AG04450 (cell line): Measurements from ENCODE around the gene CDC26. TPM values are rescaled to one million over a fixed set of nuclear protein-coding genes. Genes with fewer than 3 reads are reported as not detected.
A peak's percentile ranks its signal among the peaks of the same experiment; 100 is the strongest.
"Not testable (repeated sequence)": the region's sequence is repeated elsewhere in the genome, so short reads cannot be mapped to it uniquely, and the experiment has no call there.

Experiments
- CTCF ChIA-PET: fragments of 300-600, 350-600 bp; formaldehyde crosslinking; extraction: SDS; loops from one replicate; lab custom pipeline; 2022; ENCODE audit warnings: antibody characterized with exemption, inconsistent platforms; lab: Charles Lee
- POLR2A ChIA-PET: fragments of 350-600 bp; formaldehyde crosslinking; extraction: SDS; loops from one replicate; lab custom pipeline; 2021; ENCODE audit warnings: antibody characterized with exemption, inconsistent platforms; lab: Yijun Ruan, JAX
- DNase-seq: peaks from one replicate; pipeline ENCODE4 v3.0.0-alpha.2; 2011; ENCODE audit warnings: low read depth, low spot score
- H3K27ac ChIP-seq: one replicate; pipeline ENCODE4 v1.5.1; 2012; ENCODE audit warnings: low read depth, low read length, control low read depth
- H3K27me3 ChIP-seq: one replicate; pipeline ENCODE4 v1.6.0; 2012; ENCODE audit warnings: low read length; ENCODE audit not compliant: control insufficient read depth, insufficient read depth
- H3K4me3 ChIP-seq: 2 replicates; pipeline ENCODE4 v1.5.1; 2011; ENCODE audit warnings: mild to moderate bottlenecking, low read depth, low read length, control low read depth
- H3K9me3 ChIP-seq: 2 replicates; pipeline ENCODE4 v1.5.1; 2012; ENCODE audit warnings: low read length; ENCODE audit not compliant: control insufficient read depth, insufficient read depth
- polyA plus RNA-seq: library from polyadenylated mRNA; depleted of rRNA; stranded (reverse); fragments of >200 nt; gene quantifications from 2 replicates; pipeline ENCODE4 v1.2.3, GENCODE V29; 2011
- TF ChIP-seq, protein P1 (sequence below): IDR thresholded peaks from 2 replicates; pipeline ENCODE4 v1.5.1; 2011; ENCODE audit warnings: low read depth, low read length, control low read depth, inconsistent platforms

Gene CDC26
- polyA plus RNA-seq, 1 experiment: 52.6 TPM

DNA sequence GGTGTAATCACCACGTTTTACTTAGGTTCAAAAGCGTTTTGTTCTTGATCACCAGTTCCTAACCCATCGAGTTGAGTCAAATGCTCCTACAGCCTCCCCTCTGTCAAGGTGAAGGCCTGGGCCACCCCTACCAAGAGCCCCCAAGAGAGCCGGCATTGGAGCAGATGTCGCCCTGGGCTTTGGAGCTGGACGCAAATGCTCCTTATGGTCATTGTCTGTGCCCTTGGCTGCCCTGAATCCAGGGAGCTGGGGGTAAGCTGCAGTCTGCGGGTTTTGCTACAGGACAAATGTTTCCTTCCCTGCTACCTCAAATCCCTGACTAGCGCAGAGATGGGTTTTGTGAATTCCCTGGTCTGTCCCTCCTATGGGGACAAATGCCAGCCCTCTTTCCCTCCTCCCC lies 22.9 kb upstream of the CDC26 start:
- DNase-seq: no peak
- ChIA-PET CTCF (no interaction called here), POLR2A (no interaction called here)
- H3K27me3 ChIP-seq: peaks cover 27% of the 10 kb centered on the region
- H3K27ac ChIP-seq: no peak overlapping the region
- H3K4me3 ChIP-seq: no peak overlapping the region
- peaks cover 2% of the 10 kb centered on the region; the same call in 1 of the 2 replicates for H3K9me3 ChIP-seq
- TF ChIP-seq, protein P1, sequence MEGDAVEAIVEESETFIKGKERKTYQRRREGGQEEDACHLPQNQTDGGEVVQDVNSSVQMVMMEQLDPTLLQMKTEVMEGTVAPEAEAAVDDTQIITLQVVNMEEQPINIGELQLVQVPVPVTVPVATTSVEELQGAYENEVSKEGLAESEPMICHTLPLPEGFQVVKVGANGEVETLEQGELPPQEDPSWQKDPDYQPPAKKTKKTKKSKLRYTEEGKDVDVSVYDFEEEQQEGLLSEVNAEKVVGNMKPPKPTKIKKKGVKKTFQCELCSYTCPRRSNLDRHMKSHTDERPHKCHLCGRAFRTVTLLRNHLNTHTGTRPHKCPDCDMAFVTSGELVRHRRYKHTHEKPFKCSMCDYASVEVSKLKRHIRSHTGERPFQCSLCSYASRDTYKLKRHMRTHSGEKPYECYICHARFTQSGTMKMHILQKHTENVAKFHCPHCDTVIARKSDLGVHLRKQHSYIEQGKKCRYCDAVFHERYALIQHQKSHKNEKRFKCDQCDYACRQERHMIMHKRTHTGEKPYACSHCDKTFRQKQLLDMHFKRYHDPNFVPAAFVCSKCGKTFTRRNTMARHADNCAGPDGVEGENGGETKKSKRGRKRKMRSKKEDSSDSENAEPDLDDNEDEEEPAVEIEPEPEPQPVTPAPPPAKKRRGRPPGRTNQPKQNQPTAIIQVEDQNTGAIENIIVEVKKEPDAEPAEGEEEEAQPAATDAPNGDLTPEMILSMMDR: no peak

DNA sequence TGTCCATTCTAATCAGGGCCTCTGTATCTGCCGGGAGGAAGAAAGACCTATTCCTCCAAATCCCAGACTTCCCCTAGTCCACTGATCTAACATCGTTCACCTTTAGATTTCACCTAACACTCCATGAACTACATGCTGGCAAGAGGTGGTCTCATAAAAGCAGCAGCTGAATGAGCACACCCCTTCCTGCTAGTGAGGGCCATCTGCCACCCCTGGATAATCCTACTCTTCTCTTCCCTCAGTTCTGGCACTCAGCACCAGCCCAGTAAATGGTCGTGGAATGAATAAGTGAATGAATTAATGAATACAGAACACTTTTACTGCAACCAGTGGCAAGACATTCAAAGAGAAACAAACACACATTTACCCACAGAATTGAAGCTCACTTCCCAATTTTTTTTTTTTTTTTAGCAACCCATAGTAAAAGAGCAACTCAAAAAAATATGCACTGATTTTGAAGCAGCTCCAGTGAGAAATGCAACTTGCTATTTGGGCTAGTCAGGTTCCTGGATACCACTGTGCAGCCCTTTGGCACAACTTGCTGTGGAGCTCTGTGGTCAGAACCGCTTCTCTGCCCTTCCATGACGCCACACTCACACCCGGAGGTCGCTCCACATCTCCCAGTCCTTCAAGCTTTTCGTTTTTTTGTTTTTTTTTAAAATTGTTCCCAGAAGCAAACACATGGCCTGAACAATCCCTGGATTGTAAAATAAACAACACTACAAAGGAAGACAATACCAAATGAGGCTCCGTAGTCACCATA lies 21.6 kb upstream of the CDC26 start:
- no peak for DNase-seq
- ChIA-PET CTCF (interaction anchor here (0.7 to 1.1 kb wide), 2 partner anchors 12 to 105 kb away, joined by 3 read pairs; no protein-coding TSS in a partner anchor), POLR2A (no interaction called here)

GRCh38 chr9:113296247-113296646 lies 20.9 kb upstream of the CDC26 start:
- CTCF ChIA-PET: interaction anchor here (1.1 to 1.3 kb wide), 2 partner anchors 21 to 105 kb away, joined by 3 read pairs; no protein-coding TSS in a partner anchor
- POLR2A ChIA-PET: interaction anchor here (0.6 kb wide), 1 partner anchor 298 kb away, joined by 4 read pairs; no protein-coding TSS in a partner anchor
- DNase-seq, H3K9me3 ChIP-seq, H3K4me3 ChIP-seq, H3K27ac ChIP-seq: not testable (repeated sequence)
- H3K27me3 ChIP-seq: peaks cover 20% of the 10 kb centered on the region

More for the DNA sequence above, 21.6 kb upstream of the CDC26 start:
- TF ChIP-seq, protein P1: no peak
- Histone ChIP-seq H3K4me3 (no peak overlapping the region), H3K9me3 (no peaks in the 10 kb centered on the region; the same call in 1 of the 2 replicates), H3K27me3 (peaks cover 20% of the 10 kb centered on the region), H3K27ac (no peak overlapping the region)

- ChIA-PET POLR2A (interaction anchor here (0.5 kb wide), 1 partner anchor 112 kb away, joined by 4 read pairs; no protein-coding TSS in a partner anchor), CTCF (no interaction called here)
- Histone ChIP-seq H3K27me3 (peaks cover 4% of the 10 kb centered on the region), H3K9me3 (no peaks in the 10 kb centered on the region; the same call in 1 of the 2 replicates), H3K4me3 (no peak overlapping the region), H3K27ac (peak overlapping the region; percentile 61)
- no peak for DNase-seq
- TF ChIP-seq, protein P1: no peak
These were observed 18.0 kb upstream of the CDC26 start for GRCh38 chr9:113293285-113293878.

DNA sequence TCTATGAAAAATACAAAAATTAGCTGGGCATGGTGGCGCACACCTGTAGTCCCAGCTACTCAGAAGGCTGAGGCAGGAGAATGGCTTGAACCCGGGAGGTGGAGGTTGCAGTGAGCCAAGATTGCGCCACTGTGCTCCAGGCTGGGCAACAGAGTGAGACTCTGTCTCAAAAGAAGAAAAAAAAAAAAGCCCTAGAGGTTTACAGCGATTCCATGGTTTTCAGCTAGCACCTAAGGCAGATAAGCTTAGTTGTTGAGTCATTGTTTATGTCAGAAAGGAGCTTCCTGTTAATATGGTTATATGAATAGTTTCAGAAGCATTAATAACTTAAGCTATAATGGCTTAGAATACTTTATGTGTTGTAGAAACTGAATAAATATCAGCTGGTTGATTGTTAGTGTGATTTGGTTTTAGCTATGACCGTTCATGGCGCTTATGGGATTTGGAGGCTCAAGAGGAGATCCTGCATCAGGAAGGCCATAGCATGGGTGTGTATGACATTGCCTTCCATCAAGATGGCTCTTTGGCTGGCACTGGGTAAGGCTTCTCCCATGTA lies 14.8 kb upstream of the CDC26 start:
- Histone ChIP-seq H3K27ac (no peak overlapping the region), H3K9me3 (no peaks in the 10 kb centered on the region), H3K27me3 (no peaks in the 10 kb centered on the region), H3K4me3 (no peak overlapping the region)
- no peak for DNase-seq
- POLR2A ChIA-PET: interaction anchor here (0.7 kb wide), 1 partner anchor 13 kb away, joined by 4 read pairs; no protein-coding TSS in a partner anchor
- TF ChIP-seq, protein P1: no peak
- CTCF ChIA-PET: no interaction called here
